DOHH2 (cell line): Measurements from ENCODE around the gene IZUMO1.
"Not testable (repeated sequence)": the region's sequence is repeated elsewhere in the genome, so short reads cannot be mapped to it uniquely, and the experiment has no call there.

Source experiments
- CTCF ChIP-seq: fragments of 200-600 bp; sonication (generic); IDR thresholded peaks from one replicate; pipeline ENCODE4 v1.5.1; 2014; ENCODE audit warnings: antibody characterized with exemption, mild to moderate bottlenecking, low read depth, low read length; ENCODE audit not compliant: poor library complexity, severe bottlenecking
- EZH2phosphoT487 ChIP-seq: fragments of 200-600 bp; sonication (generic); IDR thresholded peaks from 2 replicates; pipeline ENCODE4 v1.6.1; 2017; ENCODE audit warnings: borderline replicate concordance, mild to moderate bottlenecking, antibody characterized with exemption, low read length, moderate library complexity, mixed read lengths

GRCh38 chr19:48786422-48786821 is 39.7 kb upstream of the IZUMO1 start:
- TF ChIP-seq CTCF, EZH2phosphoT487: not testable (repeated sequence)
